Left forelimb (tissue), 1 donor: ENCODE data around the gene SNX19.
A peak's percentile ranks its signal among the peaks of the same experiment; 100 is the strongest.
"Not testable (repeated sequence)": the region's sequence is repeated elsewhere in the genome, so short reads cannot be mapped to it uniquely, and the experiment has no call there.

Source experiments
- DNase-seq: peaks from one replicate; pipeline ENCODE4 v3.0.0-alpha.2; 2018; ENCODE audit warnings: low spot score

SNX19 gene

GRCh38 chr11:130872981-130873380 is 43.3 kb downstream of the SNX19 start:
- no peak for DNase-seq

GRCh38 chr11:130872513-130872912 is 43.8 kb downstream of the SNX19 start:
- DNase-seq = no peak

- DNase-seq = no peak
Measured at GRCh38 chr11:130872102-130872501, 44.2 kb downstream of the SNX19 start.

GRCh38 chr11:130871616-130872015 is 44.7 kb downstream of the SNX19 start:
- no peak for DNase-seq

- DNase-seq = no peak
Measured at GRCh38 chr11:130868721-130869390, 47.4 kb downstream of the SNX19 start.

- DNase-seq = no peak
Measured at GRCh38 chr11:130868086-130868710, 48.1 kb downstream of the SNX19 start.

- DNase-seq = no peak
Measured at GRCh38 chr11:130866831-130867230, 49.4 kb downstream of the SNX19 start.

GRCh38 chr11:130865774-130866114 is 50.5 kb downstream of the SNX19 start:
- no peak for DNase-seq

- no peak for DNase-seq
Measured at GRCh38 chr11:130865091-130865773, 51.0 kb downstream of the SNX19 start.

GRCh38 chr11:130861902-130862860 is 54.1 kb downstream of the SNX19 start:
- peak; percentile 94 for DNase-seq

- DNase-seq = no peak
Measured at GRCh38 chr11:130861283-130861682, 55.0 kb downstream of the SNX19 start.

- DNase-seq = no peak
Measured at GRCh38 chr11:130859886-130860285, 56.4 kb downstream of the SNX19 start.

GRCh38 chr11:130858215-130858614 is 58.1 kb downstream of the SNX19 start:
- no peak for DNase-seq

- DNase-seq = not testable (repeated sequence)
Measured at GRCh38 chr11:130855707-130856106, 60.6 kb downstream of the SNX19 start.

GRCh38 chr11:130854483-130854882 is 61.8 kb downstream of the SNX19 start:
- DNase-seq = no peak

- DNase-seq = no peak
Measured at GRCh38 chr11:130852589-130852988, 63.7 kb downstream of the SNX19 start.

GRCh38 chr11:130850185-130850944 is 65.9 kb downstream of the SNX19 start:
- DNase-seq = no peak

- no peak for DNase-seq
Measured at GRCh38 chr11:130849215-130849568, 67.1 kb downstream of the SNX19 start.

- DNase-seq = no peak
Measured at GRCh38 chr11:130848361-130849214, 67.7 kb downstream of the SNX19 start.

- no peak for DNase-seq
Measured at GRCh38 chr11:130847517-130847916, 68.8 kb downstream of the SNX19 start.

- DNase-seq = no peak
Measured at GRCh38 chr11:130846606-130847005, 69.7 kb downstream of the SNX19 start.
